Body of pancreas (tissue), 4 donors: ENCODE measurements around the gene DENND4A. TPM values are rescaled to one million over a fixed set of nuclear protein-coding genes. Genes with fewer than 3 reads are reported as not detected.

Source experiments
- ATAC-seq: fragments of 150-250 bp; one replicate; pipeline ENCODE4 v1.9.1; 2016
- DNase-seq, 4 donors: peaks; one replicate each; pipeline ENCODE4 v3.0.0-alpha.2; 2019
- H3K27ac ChIP-seq, 4 donors: fragments of 200-600 bp; sonication (generic); 1 replicate in 3 of 4; 2 replicates in 1 of 4; pipeline versions ENCODE4 v1.5.1 to v1.6.1; 2016 to 2019; ENCODE audit warnings: mild to moderate bottlenecking in 1 of 4, mixed read lengths in 1 of 4, moderate library complexity in 1 of 4
- H3K27me3 ChIP-seq, 2 donors: fragments of 200-600 bp; sonication (generic); one replicate each; pipeline ENCODE4 v1.6.0; 2016; ENCODE audit warnings: mild to moderate bottlenecking in 1 of 2
- H3K36me3 ChIP-seq, 2 donors: fragments of 200-600 bp; sonication (generic); replicated peaks in 1 of 2; 2 replicates each; pipeline ENCODE4 v1.5.1; 2016; ENCODE audit warnings: low read depth in 2 of 2; ENCODE audit not compliant: insufficient read depth in 1 of 2
- H3K4me1 ChIP-seq: fragments of 200-600 bp; sonication (generic); one replicate; pipeline ENCODE4 v1.6.0; 2016
- H3K4me3 ChIP-seq, 2 donors: fragments of 200-600 bp; sonication (generic); 1 replicate in 1 of 2; 2 replicates in 1 of 2; pipeline ENCODE4 v1.5.1; 2016 to 2019
- H3K9me3 ChIP-seq, 3 donors: fragments of 200-600 bp; sonication (generic); 1 replicate in 2 of 3; 2 replicates in 1 of 3; pipeline ENCODE4 v1.5.1; 2016
- POLR2A ChIP-seq, 3 donors: fragments of 450-650 bp; IDR thresholded peaks; one replicate each; pipeline ENCODE4 v1.6.1; 2016; ENCODE audit warnings: antibody characterized with exemption in 3 of 3, mild to moderate bottlenecking in 2 of 3
- WGBS, 2 donors: methylation state at CpG; one replicate each; pipeline ENCODE4 v1.1.5; 2017; 5-methylcytosine and 5-hydroxymethylcytosine counted together
- intact Hi-C: fragments of 100-400 bp; cut with DNase I; formaldehyde crosslinking; loops from one replicate; pipeline ENCODE4 v1.15.1; 2023
- total RNA-seq, 2 donors: library from RNA; depleted of rRNA; stranded (reverse); fragments of >200 nt; gene quantifications; one replicate each; pipeline ENCODE4 v1.1.0, GENCODE V29; 2016
- TF ChIP-seq, protein P1 (sequence below), 7 experiments: fragments of 450-650 bp in 4 of 7; fragments of 200-600 bp in 3 of 7; sonication (generic) in 3 of 7; IDR thresholded peaks; one replicate each; pipeline ENCODE4 v1.5.1; 2016 to 2019; ENCODE audit warnings: antibody characterized with exemption in 7 of 7

The DENND4A gene
- total RNA-seq, 2 donors from 2014 or later = 45.7 to 59.3 TPM

DNA sequence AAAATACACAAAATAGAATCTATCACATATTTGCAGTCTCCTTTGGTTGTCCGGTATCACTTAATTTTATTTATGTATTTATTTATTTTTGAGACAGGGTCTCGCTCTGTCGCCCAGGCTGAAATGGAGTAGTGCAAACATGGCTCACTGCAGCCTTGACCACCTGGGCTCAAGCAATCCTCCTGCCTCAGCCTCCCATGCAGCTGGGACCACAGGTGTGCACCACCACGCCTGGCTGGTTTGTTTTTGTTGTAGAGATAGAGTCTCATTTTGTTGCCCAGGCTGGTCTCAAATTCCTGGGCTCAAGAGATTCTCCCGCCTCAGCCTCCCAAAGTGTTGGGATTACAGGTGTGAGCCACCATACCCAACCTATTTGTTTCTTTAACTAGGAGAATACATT, 33.9 kb downstream of the DENND4A start:
- no peak overlapping the region for H3K27ac ChIP-seq
- intact Hi-C loops = no loop called here
- ATAC-seq (no peak), DNase-seq (no peak)
- H3K4me3 ChIP-seq = no peak overlapping the region
- H3K27me3 ChIP-seq = no peaks in the 10 kb centered on the region
- peaks cover 11% of the 10 kb centered on the region for H3K4me1 ChIP-seq
- WGBS, 2 donors = 96 to 99% methylated on average over 5 of the region's 5 CpGs
- H3K9me3 ChIP-seq = no peaks in the 10 kb centered on the region
- no peak for TF ChIP-seq POLR2A (IDR thresholded peaks at IDR 0.05)
- TF ChIP-seq, protein P1, sequence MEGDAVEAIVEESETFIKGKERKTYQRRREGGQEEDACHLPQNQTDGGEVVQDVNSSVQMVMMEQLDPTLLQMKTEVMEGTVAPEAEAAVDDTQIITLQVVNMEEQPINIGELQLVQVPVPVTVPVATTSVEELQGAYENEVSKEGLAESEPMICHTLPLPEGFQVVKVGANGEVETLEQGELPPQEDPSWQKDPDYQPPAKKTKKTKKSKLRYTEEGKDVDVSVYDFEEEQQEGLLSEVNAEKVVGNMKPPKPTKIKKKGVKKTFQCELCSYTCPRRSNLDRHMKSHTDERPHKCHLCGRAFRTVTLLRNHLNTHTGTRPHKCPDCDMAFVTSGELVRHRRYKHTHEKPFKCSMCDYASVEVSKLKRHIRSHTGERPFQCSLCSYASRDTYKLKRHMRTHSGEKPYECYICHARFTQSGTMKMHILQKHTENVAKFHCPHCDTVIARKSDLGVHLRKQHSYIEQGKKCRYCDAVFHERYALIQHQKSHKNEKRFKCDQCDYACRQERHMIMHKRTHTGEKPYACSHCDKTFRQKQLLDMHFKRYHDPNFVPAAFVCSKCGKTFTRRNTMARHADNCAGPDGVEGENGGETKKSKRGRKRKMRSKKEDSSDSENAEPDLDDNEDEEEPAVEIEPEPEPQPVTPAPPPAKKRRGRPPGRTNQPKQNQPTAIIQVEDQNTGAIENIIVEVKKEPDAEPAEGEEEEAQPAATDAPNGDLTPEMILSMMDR (IDR thresholded peaks at IDR 0.05) = no peak
- no peaks in the 10 kb centered on the region for H3K36me3 ChIP-seq

GRCh38 chr15:65757256-65757655, 34.8 kb downstream of the DENND4A start:
- H3K4me1 ChIP-seq = peaks cover 7% of the 10 kb centered on the region
- 73 to 83% methylated on average over 2 of the region's 2 CpGs for WGBS, 2 donors
- TF ChIP-seq, protein P1 (IDR thresholded peaks at IDR 0.05) = no peak
- TF ChIP-seq POLR2A (IDR thresholded peaks at IDR 0.05) = no peak

GRCh38 chr15:65752151-65752700, 39.9 kb downstream of the DENND4A start:
- WGBS, 2 donors = 82 to 93% methylated on average over 7 of the region's 7 CpGs
- ATAC-seq = no peak
- Histone ChIP-seq H3K27ac (no peak overlapping the region), H3K4me3 (no peak overlapping the region), H3K9me3 (no peaks in the 10 kb centered on the region), H3K4me1 (peaks cover 7% of the 10 kb centered on the region), H3K36me3 (no peaks in the 10 kb centered on the region), H3K27me3 (no peaks in the 10 kb centered on the region)
- intact Hi-C loops = no loop called here
- no peak for TF ChIP-seq POLR2A (IDR thresholded peaks at IDR 0.05)
- TF ChIP-seq, protein P1 (IDR thresholded peaks at IDR 0.05) = no peak
- DNase-seq = no peak

More at GRCh38 chr15:65757256-65757655, 34.8 kb downstream of the DENND4A start:
- intact Hi-C loops = no loop called here
- H3K36me3 ChIP-seq = no peaks in the 10 kb centered on the region
- no peaks in the 10 kb centered on the region for H3K9me3 ChIP-seq
- H3K27me3 ChIP-seq = no peaks in the 10 kb centered on the region
- H3K4me3 ChIP-seq = no peak overlapping the region
- DNase-seq (no peak), ATAC-seq (no peak)
- H3K27ac ChIP-seq = no peak overlapping the region

GRCh38 chr15:65751431-65751830, 40.7 kb downstream of the DENND4A start:
- TF ChIP-seq, protein P1 (IDR thresholded peaks at IDR 0.05) = no peak
- no peak for TF ChIP-seq POLR2A (IDR thresholded peaks at IDR 0.05)
- H3K27me3 ChIP-seq = no peaks in the 10 kb centered on the region
- peaks cover 7% of the 10 kb centered on the region for H3K4me1 ChIP-seq
- DNase-seq (no peak), ATAC-seq (no peak)
- H3K36me3 ChIP-seq = no peaks in the 10 kb centered on the region
- no peak overlapping the region for H3K4me3 ChIP-seq
- no peaks in the 10 kb centered on the region for H3K9me3 ChIP-seq
- no peak overlapping the region for H3K27ac ChIP-seq
- WGBS, 2 donors = 84 to 86% methylated on average over 2 of the region's 2 CpGs
- intact Hi-C loops = no loop called here

DNA sequence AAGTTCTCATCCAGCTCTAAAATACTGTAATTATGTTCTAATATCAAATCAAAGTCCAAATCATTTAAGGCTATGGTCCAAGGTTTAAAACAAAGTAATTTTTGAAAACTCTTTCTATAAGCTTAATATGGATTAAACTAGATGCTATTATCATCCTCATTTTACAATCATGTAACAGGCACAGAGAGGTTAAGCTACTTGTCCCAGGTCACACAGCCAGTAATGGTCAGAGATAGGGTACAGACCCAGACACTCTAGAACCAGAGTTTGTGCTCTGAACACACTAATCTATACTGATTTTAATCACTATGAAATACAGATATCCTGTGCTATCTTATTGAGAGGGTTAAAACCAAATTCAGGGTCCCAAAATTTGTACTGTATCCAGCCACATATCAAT, 44.8 kb downstream of the DENND4A start:
- no peak for DNase-seq
- no peaks in the 10 kb centered on the region for H3K4me1 ChIP-seq
- TF ChIP-seq, protein P1 (IDR thresholded peaks at IDR 0.05) = no peak
- no peak for TF ChIP-seq POLR2A (IDR thresholded peaks at IDR 0.05)
- no peaks in the 10 kb centered on the region for H3K27me3 ChIP-seq
- H3K36me3 ChIP-seq = no peaks in the 10 kb centered on the region
- no peak overlapping the region for H3K4me3 ChIP-seq
- intact Hi-C loops = no loop called here
- H3K27ac ChIP-seq = no peak overlapping the region
- no peak for ATAC-seq
- no peaks in the 10 kb centered on the region for H3K9me3 ChIP-seq
